ENCODE measurements around the gene SGPL1.

DNA sequence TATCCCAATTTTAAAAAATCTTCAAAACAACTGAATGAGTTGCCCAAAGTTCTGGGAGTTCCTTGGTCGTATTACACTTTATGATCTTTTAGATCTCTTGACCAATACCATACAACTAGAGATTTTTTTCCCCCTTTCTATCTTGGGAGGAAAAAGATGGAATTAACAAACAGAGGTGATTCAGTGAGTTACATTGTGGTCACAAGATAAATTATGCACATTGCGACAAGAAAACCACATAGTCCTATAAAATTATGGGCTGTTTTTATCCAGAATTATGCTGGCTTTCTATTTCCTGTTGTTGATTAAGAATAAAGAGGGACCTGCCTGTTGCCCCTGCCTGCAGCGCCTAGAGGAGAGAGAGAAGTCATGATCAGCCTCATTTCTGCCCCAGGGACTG lies 8.2 kb upstream of the SGPL1 start:
- no peak for TF ChIP-seq GATA2 (IDR thresholded peaks at IDR 0.05; ENCODE audit: low read depth, low read length)
- no peak for TF ChIP-seq GATA3 (IDR thresholded peaks at IDR 0.05; ENCODE audit: low read depth, low read length)

All from SH-SY5Y (cell line).